ENCODE data around the gene AKR7A2.
"Not testable (repeated sequence)": the region's sequence is repeated elsewhere in the genome, so short reads cannot be mapped to it uniquely, and the experiment has no call there.

AKR7A2 gene

DNA sequence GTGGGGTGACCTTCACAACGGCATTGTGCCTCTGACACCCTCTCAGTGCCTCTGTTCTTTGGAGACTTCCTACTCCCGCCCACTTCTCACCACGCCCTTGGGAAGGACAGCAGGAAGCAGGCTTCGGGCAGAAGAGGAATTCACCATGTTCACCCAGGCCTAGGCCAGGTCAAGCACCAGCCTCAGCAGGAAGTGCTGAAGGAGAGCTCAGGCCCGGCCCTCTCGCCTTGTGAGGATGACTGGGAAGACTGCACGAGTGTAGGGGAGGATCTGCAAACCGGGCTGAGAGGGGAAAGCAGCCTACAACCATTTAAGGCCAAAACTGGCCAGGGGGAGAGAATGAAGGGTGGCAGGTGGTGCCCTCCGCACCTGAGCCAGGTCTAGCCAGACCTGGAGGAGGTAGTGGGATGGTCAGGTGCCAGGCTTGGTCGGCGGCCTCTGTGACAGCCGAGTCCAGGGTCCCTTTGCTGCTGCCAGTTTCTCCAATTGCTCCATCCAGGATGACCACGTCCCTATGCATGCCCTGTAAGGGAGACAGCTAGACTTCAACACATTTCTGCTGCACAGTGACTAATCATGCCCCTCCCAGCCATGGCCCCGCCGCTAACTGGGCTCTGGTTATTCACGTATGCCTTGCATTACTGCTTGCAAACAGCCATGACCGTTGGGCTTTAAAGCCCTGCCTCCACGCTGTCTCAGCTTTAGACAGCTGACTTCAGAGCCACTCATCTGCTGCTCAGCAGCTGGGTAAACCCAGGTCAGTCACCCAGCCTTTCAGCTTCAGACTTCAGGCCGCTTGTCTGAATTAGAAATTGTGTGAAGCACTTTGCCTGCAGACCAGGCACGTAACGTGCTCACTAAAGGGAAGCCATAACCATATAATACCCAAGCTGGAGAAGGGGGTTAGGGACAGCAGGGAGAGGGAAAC, 51.5 kb downstream of the AKR7A2 start:
- no peak for DNase-seq (ENCODE audit: low spot score)

DNA sequence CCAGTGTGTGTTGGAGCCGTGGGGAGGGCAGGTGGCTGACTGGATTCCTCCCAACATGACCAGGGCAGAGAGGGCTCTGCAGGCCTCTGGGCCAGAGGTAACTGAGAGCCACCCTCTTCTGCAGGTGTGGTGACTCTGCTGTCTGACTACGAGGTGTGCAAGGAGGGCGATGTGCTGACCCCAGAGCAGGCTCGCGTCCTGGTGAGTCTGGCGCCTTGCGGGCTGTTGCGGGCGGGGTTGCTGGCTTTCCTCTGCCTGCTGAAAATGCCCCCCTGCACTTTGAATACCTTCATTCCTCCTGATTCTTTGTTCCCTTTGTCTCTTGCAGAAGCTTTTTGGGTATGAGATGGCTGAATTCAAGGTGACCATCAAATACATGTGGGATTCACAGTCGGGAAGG, 53.6 kb downstream of the AKR7A2 start:
- no peak for DNase-seq (ENCODE audit: low spot score)

DNA sequence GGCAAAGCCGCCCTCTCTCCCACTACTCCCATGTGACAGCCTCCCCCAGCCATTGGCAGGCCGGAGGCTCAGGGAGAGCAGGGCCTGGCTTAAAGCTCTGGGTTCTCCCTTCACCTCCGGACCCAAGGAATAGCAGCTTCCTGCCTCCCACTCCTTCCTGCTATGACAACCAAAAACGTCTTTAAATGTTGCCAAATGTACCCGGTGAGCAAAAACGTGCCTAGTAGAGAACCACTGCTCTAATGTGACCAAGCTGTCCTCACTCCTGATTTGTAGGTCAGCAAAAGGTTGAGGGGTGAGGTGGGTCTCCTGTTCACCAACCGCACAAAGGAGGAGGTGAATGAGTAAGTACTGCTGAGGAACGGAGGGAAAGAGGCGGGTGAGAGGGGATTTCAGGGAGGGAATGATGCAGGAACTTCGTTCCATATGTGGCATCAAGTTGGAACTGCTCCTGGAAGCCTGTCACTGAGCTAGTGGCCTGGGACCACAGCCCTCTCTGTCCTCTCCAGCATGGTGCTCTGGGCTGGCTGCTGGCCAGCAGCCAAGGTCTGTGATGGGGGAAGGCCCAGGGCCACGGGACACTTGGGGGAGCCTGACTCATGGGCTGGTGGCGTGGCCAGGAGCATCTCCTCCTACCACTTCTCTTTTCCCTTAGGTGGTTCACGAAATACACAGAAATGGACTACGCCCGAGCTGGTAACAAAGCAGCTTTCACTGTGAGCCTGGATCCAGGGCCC, 54.6 kb downstream of the AKR7A2 start:
- no peak for DNase-seq (ENCODE audit: low spot score)

DNA sequence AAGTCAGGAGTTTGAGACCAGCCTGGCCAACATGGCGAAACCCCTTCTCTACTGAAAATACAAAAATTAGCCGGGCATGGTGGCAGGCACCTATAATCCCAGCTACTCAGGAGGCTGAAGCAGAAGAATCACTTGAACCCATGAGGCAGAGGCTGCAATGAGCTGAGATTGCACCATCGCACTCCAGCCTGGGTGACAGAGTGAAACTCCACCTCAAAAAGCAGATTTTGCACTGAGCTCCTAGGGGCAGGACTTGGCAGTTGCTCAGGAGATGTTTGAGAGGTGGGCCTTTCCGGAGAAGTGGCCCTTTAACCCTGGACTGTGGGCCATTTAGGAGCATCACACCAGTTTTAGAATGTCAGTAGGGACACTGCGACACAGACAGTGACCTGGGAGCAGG, 55.6 kb downstream of the AKR7A2 start:
- not testable (repeated sequence) for DNase-seq (ENCODE audit: low spot score)

DNA sequence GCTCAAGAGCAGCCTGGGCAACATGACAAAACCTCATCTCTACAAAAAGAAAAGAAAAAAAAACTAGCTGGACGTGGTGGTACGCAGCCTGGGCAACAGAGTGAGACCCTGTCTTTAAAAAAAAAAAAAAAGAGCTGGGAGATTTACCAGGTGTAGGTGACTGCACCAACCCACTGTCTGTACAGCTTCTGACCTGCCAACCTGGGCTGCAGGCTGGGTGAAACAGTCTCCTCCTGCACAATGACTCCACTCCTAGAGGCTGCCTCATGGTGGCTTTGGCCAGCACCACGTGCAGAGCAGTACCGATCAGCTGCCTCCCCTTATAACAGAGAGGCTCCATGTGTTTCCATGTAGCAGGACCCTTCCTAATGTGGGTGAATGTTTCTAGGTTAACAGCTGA, 56.7 kb downstream of the AKR7A2 start:
- DNase-seq (ENCODE audit: low spot score) = no peak

DNA sequence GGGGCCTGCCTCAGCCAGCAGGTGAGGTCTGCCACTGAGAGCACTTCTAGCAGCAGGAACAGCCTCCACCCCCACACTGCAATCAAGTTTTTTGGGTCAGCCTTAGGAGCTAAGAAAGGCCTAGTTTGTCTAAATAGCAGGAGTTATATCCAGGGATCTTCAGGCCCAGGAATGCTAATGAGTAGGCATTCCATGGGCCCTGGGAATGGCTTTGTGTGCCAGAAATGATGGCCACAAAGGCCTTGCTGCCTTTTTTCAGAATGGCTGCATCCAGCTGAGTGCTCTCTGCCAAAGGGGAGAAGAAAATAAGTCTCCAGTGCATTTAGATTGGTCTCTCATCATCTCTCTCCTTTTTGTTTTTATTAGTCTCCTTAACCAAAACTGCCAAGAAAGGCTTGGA, 57.5 kb downstream of the AKR7A2 start:
- no peak for DNase-seq (ENCODE audit: low spot score)

All from LoVo (cell line).